HCEC 1CT (cell line): ENCODE measurements around the gene CD200R1L.
A peak's percentile ranks its signal among the peaks of the same experiment; 100 is the strongest.

Experiments
- DNase-seq: peaks from one replicate; pipeline ENCODE4 v3.0.0-alpha.2; 2017

The CD200R1L gene

GRCh38 chr3:112786002-112786590 is 60.6 kb downstream of the CD200R1L start:
- no peak for DNase-seq

GRCh38 chr3:112785321-112786001 is 61.2 kb downstream of the CD200R1L start:
- DNase-seq: no peak

- DNase-seq: no peak
These were observed 64.2 kb downstream of the CD200R1L start for GRCh38 chr3:112782491-112782890.

- peak; percentile 46 for DNase-seq
These were observed 65.1 kb downstream of the CD200R1L start for GRCh38 chr3:112781599-112781998.

GRCh38 chr3:112779558-112780480 is 66.8 kb downstream of the CD200R1L start:
- no peak for DNase-seq

- no peak for DNase-seq
These were observed 67.7 kb downstream of the CD200R1L start for GRCh38 chr3:112779011-112779410.

GRCh38 chr3:112778353-112778948 is 68.2 kb downstream of the CD200R1L start:
- peak; percentile 94 for DNase-seq

GRCh38 chr3:112777811-112778210 is 68.9 kb downstream of the CD200R1L start:
- DNase-seq: no peak

- DNase-seq: no peak
These were observed 69.8 kb downstream of the CD200R1L start for GRCh38 chr3:112776836-112777235.

GRCh38 chr3:112776000-112776399 is 70.7 kb downstream of the CD200R1L start:
- peak; percentile 50 for DNase-seq

GRCh38 chr3:112775011-112775742 is 71.5 kb downstream of the CD200R1L start:
- DNase-seq: peak; percentile 26

GRCh38 chr3:112774293-112774926 is 72.3 kb downstream of the CD200R1L start:
- DNase-seq: peak; percentile 90

- DNase-seq: no peak
These were observed 72.8 kb downstream of the CD200R1L start for GRCh38 chr3:112773864-112774263.

GRCh38 chr3:112770951-112771350 is 75.7 kb downstream of the CD200R1L start:
- no peak for DNase-seq

GRCh38 chr3:112770032-112770626 is 76.5 kb downstream of the CD200R1L start:
- DNase-seq: peak; percentile 88

GRCh38 chr3:112769286-112769978 is 77.2 kb downstream of the CD200R1L start:
- peak; percentile 64 for DNase-seq

GRCh38 chr3:112767777-112768176 is 78.9 kb downstream of the CD200R1L start:
- DNase-seq: no peak

GRCh38 chr3:112767177-112767576 is 79.5 kb downstream of the CD200R1L start:
- DNase-seq: no peak
